Panc1 (cell line): Measurements from ENCODE around the gene DSCAML1. TPM values are rescaled to one million over a fixed set of nuclear protein-coding genes. Genes with fewer than 3 reads are reported as not detected.

ENCODE experiments used
- ATAC-seq: fragments of 200-7000 bp; cut with Tn5 transposase; 2 replicates; pipeline ENCODE4 v1.9.1; 2020; ENCODE audit warnings: mild to moderate bottlenecking, moderate library complexity
- BruUV-seq: library from RNA; stranded (reverse); fragments of 400-500 nt; replicated peaks from 2 replicates; lab custom pipeline; 2021; lab: Mats Ljungman, UMichigan
- CTCF ChIA-PET: fragments of 300-600 bp; sonication (Branson Sonifier 250); formaldehyde crosslinking; loops from one replicate; lab custom pipeline; 2022; ENCODE audit warnings: antibody characterized with exemption; lab: Charles Lee
- POLR2A ChIA-PET: fragments of 300-600 bp; sonication (Branson Sonifier 250); formaldehyde crosslinking; loops from one replicate; lab custom pipeline; 2022; ENCODE audit warnings: antibody characterized with exemption; lab: Charles Lee
- DNase-seq: peaks from one replicate; pipeline ENCODE4 v3.0.0-alpha.2; 2010; ENCODE audit warnings: low read depth, low spot score
- H3K27ac ChIP-seq: 2 replicates; pipeline ENCODE4 v1.5.1; 2011; ENCODE audit warnings: mild to moderate bottlenecking, low read length, inconsistent platforms
- H3K27me3 ChIP-seq: fragments of 200-500 bp; sonication (Bioruptor generic); 2 replicates; pipeline ENCODE4 v1.6.0; 2014; ENCODE audit warnings: low read length, inconsistent platforms; ENCODE audit not compliant: control insufficient read depth, insufficient read depth
- H3K36me3 ChIP-seq: fragments of 200-500 bp; sonication (Bioruptor generic); 2 replicates; pipeline ENCODE4 v1.5.1; 2014; ENCODE audit warnings: inconsistent platforms, mild to moderate bottlenecking, low read length, moderate library complexity; ENCODE audit not compliant: control insufficient read depth, insufficient read depth
- H3K4me1 ChIP-seq: 2 replicates; pipeline ENCODE4 v1.5.1; 2011; ENCODE audit warnings: inconsistent platforms, mild to moderate bottlenecking, low read length, moderate library complexity; ENCODE audit not compliant: control insufficient read depth, insufficient read depth
- H3K4me3 ChIP-seq, 2 experiments: 2 replicates each; pipeline ENCODE4 v1.5.1; 2011 to 2012; ENCODE audit warnings: low read depth in 2 of 2, low read length in 2 of 2, mild to moderate bottlenecking in 2 of 2, inconsistent platforms in 1 of 2, moderate library complexity in 1 of 2
- H3K9me3 ChIP-seq: fragments of 200-500 bp; sonication (Bioruptor generic); 2 replicates; pipeline ENCODE4 v1.5.1; 2014; ENCODE audit warnings: low read depth, mild to moderate bottlenecking, inconsistent platforms, low read length, moderate library complexity; ENCODE audit not compliant: control insufficient read depth, insufficient read depth
- CTCF ChIP-seq: fragments of 450-650 bp; IDR thresholded peaks from 2 replicates; pipeline ENCODE4 v1.5.1; 2017; ENCODE audit warnings: mild to moderate bottlenecking
- POLR2AphosphoS5 ChIP-seq: IDR thresholded peaks from 2 replicates; pipeline ENCODE4 v1.6.1; 2012; ENCODE audit warnings: mild to moderate bottlenecking, low read depth, low read length, moderate library complexity
- REST ChIP-seq, 2 experiments: IDR thresholded peaks; 2 replicates each; pipeline ENCODE4 v1.6.1; 2011 to 2012; ENCODE audit warnings: low read depth in 2 of 2, control low read depth in 1 of 2, low read length in 1 of 2, mild to moderate bottlenecking in 1 of 2, moderate library complexity in 1 of 2; ENCODE audit not compliant: insufficient read depth in 1 of 2
- SIN3A ChIP-seq: IDR thresholded peaks from 2 replicates; pipeline ENCODE4 v1.6.1; 2012; ENCODE audit warnings: low read depth, mild to moderate bottlenecking, low read length, moderate library complexity, borderline replicate concordance; ENCODE audit not compliant: insufficient read depth
- TCF7L2 ChIP-seq: IDR thresholded peaks from 2 replicates; pipeline ENCODE4 v1.6.1; 2011; ENCODE audit warnings: mild to moderate bottlenecking, low read depth, low read length, inconsistent platforms
- in situ Hi-C: cut with HindIII; loops from 2 replicates; pipeline ENCODE4 v1.10.0; 2016; ENCODE audit warnings: low sequenced_read_pairs, low pct_unique_long_range_greater_than_20kb
- intact Hi-C: fragments of 100-400 bp; cut with micrococcal nuclease; formaldehyde crosslinking; loops from one replicate; pipeline ENCODE4 v1.10.0; 2022; ENCODE audit not compliant: unreplicated experiment
- total RNA-seq: library from RNA; stranded (reverse); gene quantifications from one replicate; pipeline ENCODE4 v1.2.1, GENCODE V29; 2021; ENCODE audit not compliant: unreplicated experiment

DSCAML1 gene
- total RNA-seq, 1 experiment from 2014 or later = 1.6 TPM

GRCh38 chr11:117827521-117828511 lies 30.8 kb upstream of the DSCAML1 start:
- no peaks in the 10 kb centered on the region for H3K36me3 ChIP-seq
- ChIA-PET POLR2A (interaction anchor here (0.6 kb wide), 1 partner anchor 814 kb away, joined by 3 read pairs; no protein-coding TSS in a partner anchor), CTCF (interaction anchor here (0.5 to 0.7 kb wide), 2 partner anchors 119 to 129 kb away, joined by 3 to 6 read pairs; no protein-coding TSS in a partner anchor)
- no TSS peak for BruUV-seq
- DNase-seq (no peak), ATAC-seq (no peak)
- H3K27me3 ChIP-seq = peaks cover 7% of the 10 kb centered on the region
- no peaks in the 10 kb centered on the region for H3K4me1 ChIP-seq
- H3K27ac ChIP-seq = no peak overlapping the region
- no peak for TF ChIP-seq SIN3A
- no peak for TF ChIP-seq REST (IDR thresholded peaks at IDR 0.05; ENCODE audit: insufficient read depth in 1 of 2, low read depth in 2 of 2, low read length in 1 of 2)
- no peak for TF ChIP-seq CTCF
- TF ChIP-seq TCF7L2 = no peak
- TF ChIP-seq POLR2AphosphoS5 = no peak
- in situ Hi-C loops (no loop called here), intact Hi-C loops (no loop called here)
- no peak overlapping the region for H3K4me3 ChIP-seq
- H3K9me3 ChIP-seq = no peaks in the 10 kb centered on the region

GRCh38 chr11:117826832-117827231 lies 29.8 kb upstream of the DSCAML1 start:
- no peak for TF ChIP-seq CTCF
- no peak for TF ChIP-seq REST (IDR thresholded peaks at IDR 0.05; ENCODE audit: insufficient read depth in 1 of 2, low read depth in 2 of 2, low read length in 1 of 2)
- TF ChIP-seq POLR2AphosphoS5 = no peak
- TF ChIP-seq SIN3A = no peak
- no peak for TF ChIP-seq TCF7L2
- POLR2A ChIA-PET = interaction anchor here (0.6 kb wide), 1 partner anchor 813 kb away, joined by 3 read pairs; no protein-coding TSS in a partner anchor
- Histone ChIP-seq H3K27ac (no peak overlapping the region), H3K36me3 (no peaks in the 10 kb centered on the region), H3K4me1 (no peaks in the 10 kb centered on the region), H3K9me3 (no peaks in the 10 kb centered on the region), H3K4me3 (no peak overlapping the region), H3K27me3 (peaks cover 7% of the 10 kb centered on the region)
- DNase-seq (no peak), ATAC-seq (no peak)
- in situ Hi-C loops = no loop called here
- BruUV-seq = no TSS peak
- CTCF ChIA-PET = interaction anchor here (0.7 kb wide), 1 partner anchor 120 kb away, joined by 3 read pairs; no protein-coding TSS in a partner anchor
- intact Hi-C loops = no loop called here
